ENCODE results near the gene TSC22D3.
A peak's percentile ranks its signal among the peaks of the same experiment; 100 is the strongest.

The TSC22D3 gene

GRCh38 chrX:107730298-107730655 lies 45.3 kb downstream of the TSC22D3 start:
- DNase-seq: no peak

GRCh38 chrX:107729558-107730297 lies 45.9 kb downstream of the TSC22D3 start:
- peak; percentile 20 for DNase-seq

GRCh38 chrX:107728371-107729099 lies 47.1 kb downstream of the TSC22D3 start:
- no peak for DNase-seq

GRCh38 chrX:107726816-107727534 lies 48.6 kb downstream of the TSC22D3 start:
- DNase-seq: no peak

- no peak for DNase-seq
Observed at GRCh38 chrX:107725761-107726555, 49.6 kb downstream of the TSC22D3 start.

- DNase-seq: peak; percentile 26
Observed at GRCh38 chrX:107724653-107725052, 50.9 kb downstream of the TSC22D3 start.

- peak; percentile 34 for DNase-seq
Observed at GRCh38 chrX:107723511-107723910, 52.1 kb downstream of the TSC22D3 start.

- no peak for DNase-seq
Observed at GRCh38 chrX:107721966-107722707, 53.5 kb downstream of the TSC22D3 start.

GRCh38 chrX:107721318-107721717 lies 54.3 kb downstream of the TSC22D3 start:
- no peak for DNase-seq

- no peak for DNase-seq
Observed at GRCh38 chrX:107718156-107718621, 57.4 kb downstream of the TSC22D3 start.

- DNase-seq: no peak
Observed at GRCh38 chrX:107716816-107717700, 58.5 kb downstream of the TSC22D3 start.

GRCh38 chrX:107716118-107716684 lies 59.4 kb downstream of the TSC22D3 start:
- no peak for DNase-seq

GRCh38 chrX:107715331-107716117 lies 60.1 kb downstream of the TSC22D3 start:
- no peak for DNase-seq

GRCh38 chrX:107714206-107714891 lies 61.2 kb downstream of the TSC22D3 start:
- DNase-seq: no peak

GRCh38 chrX:107713543-107714205 lies 61.9 kb downstream of the TSC22D3 start:
- no peak for DNase-seq

- peak; percentile 58 for DNase-seq
Observed at GRCh38 chrX:107713203-107713542, 62.4 kb downstream of the TSC22D3 start.

- no peak for DNase-seq
Observed at GRCh38 chrX:107712231-107713202, 63.1 kb downstream of the TSC22D3 start.
